ENCODE results near the gene METTL4.
"Not testable (repeated sequence)": the region's sequence is repeated elsewhere in the genome, so short reads cannot be mapped to it uniquely, and the experiment has no call there.

METTL4 gene

GRCh38 chr18:2540575-2540974, 30.7 kb downstream of the METTL4 start:
- H3K4me3 ChIP-seq (ENCODE audit: low read length), result no peak overlapping the region
- no peak for TF ChIP-seq ZNF274 (IDR thresholded peaks at IDR 0.05; ENCODE audit: low read depth, low read length)

DNA sequence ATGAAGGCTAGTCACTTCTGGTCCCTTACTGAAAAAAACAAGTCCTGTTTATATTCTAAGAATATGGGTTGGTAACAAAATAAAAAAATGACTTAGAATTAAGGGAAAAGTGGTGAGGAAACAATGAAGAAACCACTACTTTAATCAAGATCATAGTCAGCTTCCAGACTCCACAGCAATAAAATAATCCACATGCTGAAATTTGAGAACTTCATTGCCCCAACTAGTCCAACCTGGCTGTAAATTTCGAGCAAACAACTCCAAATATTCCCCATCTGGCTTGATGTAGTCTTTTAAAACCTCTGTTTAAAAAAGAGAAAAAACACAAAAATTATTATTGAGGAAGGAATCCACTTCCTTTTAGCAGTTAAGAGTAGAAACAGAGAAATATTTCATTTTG, 32.5 kb downstream of the METTL4 start:
- H3K4me3 ChIP-seq (ENCODE audit: low read length), result no peak overlapping the region
- no peak for TF ChIP-seq ZNF274 (IDR thresholded peaks at IDR 0.05; ENCODE audit: low read depth, low read length)

DNA sequence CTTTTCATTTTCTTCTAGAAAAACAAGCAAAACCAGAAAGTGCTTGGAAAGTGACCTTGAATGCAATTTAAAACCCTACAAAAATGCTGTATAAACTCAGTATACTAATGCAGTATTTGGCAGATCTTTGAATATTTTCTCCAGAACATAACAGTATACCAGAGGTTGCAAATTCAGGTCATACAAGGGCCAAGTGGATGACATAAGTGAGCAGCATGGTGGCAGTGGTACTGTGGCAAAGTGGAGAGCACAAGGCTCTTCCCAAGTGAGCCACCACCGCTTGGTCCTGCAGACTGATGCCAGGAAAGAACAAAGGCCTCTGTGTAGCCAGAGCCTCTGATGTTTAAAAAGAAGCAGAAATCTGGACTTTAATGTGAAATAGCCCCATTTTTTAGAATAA, 33.1 kb downstream of the METTL4 start:
- no peak for TF ChIP-seq ZNF274 (IDR thresholded peaks at IDR 0.05; ENCODE audit: low read depth, low read length)

GRCh38 chr18:2537296-2537695, 34.0 kb downstream of the METTL4 start:
- no peak overlapping the region for H3K4me3 ChIP-seq (ENCODE audit: low read length)
- TF ChIP-seq ZNF274 (IDR thresholded peaks at IDR 0.05; ENCODE audit: low read depth, low read length), result no peak

More for the DNA sequence above, 33.1 kb downstream of the METTL4 start:
- H3K4me3 ChIP-seq (ENCODE audit: low read length), result no peak overlapping the region

DNA sequence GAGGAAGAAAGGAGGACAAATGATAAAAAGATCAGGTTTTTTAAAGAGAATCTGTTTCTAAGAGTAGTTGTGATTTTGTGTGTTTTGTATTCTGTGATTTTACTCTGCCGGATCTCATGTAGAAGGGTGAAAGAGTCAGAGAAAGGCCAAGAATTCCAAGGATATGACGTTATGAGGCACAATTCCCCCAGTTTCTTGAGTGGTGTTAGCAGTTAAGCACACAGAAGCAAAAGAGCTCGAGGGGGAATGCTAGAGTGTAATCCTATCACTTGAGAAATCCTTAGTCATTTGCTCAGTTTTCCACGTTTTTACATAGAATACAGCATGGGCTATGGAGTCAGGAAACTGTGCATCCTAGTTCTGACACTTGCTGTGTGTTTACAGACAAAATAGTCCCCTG, 34.8 kb downstream of the METTL4 start:
- no peak for TF ChIP-seq ZNF274 (IDR thresholded peaks at IDR 0.05; ENCODE audit: low read depth, low read length)
- H3K4me3 ChIP-seq (ENCODE audit: low read length), result no peak overlapping the region

GRCh38 chr18:2536063-2536462, 35.2 kb downstream of the METTL4 start:
- no peak overlapping the region for H3K4me3 ChIP-seq (ENCODE audit: low read length)
- TF ChIP-seq ZNF274 (IDR thresholded peaks at IDR 0.05; ENCODE audit: low read depth, low read length), result no peak

DNA sequence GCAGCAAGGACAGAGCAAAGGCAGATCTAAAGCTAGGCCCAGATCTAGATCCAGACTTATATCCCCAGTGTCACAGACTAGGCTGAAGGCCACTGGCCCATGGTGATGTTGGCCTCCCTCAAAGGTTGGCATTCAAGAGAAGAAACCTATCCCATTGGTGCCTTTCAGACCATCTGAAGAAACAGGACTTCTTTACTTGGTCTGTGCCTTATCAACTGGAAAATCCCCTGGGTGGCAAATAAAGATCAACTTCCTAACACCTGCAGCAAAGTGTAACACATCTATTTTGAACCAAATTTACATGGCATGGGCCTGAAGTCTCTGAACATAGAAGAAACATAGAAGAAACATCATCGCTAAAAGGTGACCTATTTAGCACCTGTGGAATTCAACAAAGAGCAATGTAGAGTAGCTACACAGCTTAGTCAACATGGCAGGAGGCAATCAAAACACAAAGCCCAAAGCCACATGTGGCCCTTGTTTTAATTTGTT, 35.8 kb downstream of the METTL4 start:
- TF ChIP-seq ZNF274 (IDR thresholded peaks at IDR 0.05; ENCODE audit: low read depth, low read length), result no peak
- no peak overlapping the region for H3K4me3 ChIP-seq (ENCODE audit: low read length)

DNA sequence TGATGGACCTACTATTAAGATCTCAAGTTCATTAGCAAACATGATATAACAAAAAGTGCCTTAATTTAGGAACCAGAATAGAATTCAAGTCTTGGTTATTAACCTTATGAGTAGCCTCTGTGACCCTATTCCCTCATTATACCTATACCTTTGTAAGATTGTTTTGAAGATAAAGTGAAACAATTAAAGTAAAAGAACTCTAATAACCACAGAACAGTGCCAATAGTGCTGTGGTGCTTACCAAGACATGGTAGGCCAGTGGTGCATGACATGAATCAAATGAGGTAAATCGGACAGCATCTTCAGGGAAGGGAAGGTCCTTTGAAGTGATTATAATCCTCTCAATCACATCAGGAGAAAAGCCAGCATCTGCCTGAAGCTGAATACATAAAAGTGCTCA, 36.4 kb downstream of the METTL4 start:
- no peak overlapping the region for H3K4me3 ChIP-seq (ENCODE audit: low read length)
- no peak for TF ChIP-seq ZNF274 (IDR thresholded peaks at IDR 0.05; ENCODE audit: low read depth, low read length)

DNA sequence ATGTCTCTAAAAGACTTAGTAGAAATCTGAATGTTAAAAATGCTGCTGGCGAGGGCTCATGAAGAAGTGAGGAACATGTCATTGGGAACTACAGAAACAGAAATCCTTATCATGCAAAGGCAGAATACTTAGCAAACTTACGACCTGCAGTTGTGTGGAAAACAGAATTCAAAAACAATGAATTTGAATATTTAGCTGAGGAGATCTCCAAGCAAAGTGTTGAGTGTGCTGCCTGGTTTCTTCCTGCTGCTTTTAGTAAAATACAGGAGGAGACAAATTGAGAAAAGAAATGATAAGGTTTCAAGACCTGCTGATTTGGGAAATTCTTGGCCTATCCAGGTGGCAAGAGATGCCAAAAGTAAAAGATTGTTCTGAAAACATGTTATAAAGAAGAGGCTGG, 38.5 kb downstream of the METTL4 start:
- TF ChIP-seq ZNF274 (IDR thresholded peaks at IDR 0.05; ENCODE audit: low read depth, low read length), result no peak
- no peak overlapping the region for H3K4me3 ChIP-seq (ENCODE audit: low read length)

- no peak overlapping the region for H3K4me3 ChIP-seq (ENCODE audit: low read length)
- no peak for TF ChIP-seq ZNF274 (IDR thresholded peaks at IDR 0.05; ENCODE audit: low read depth, low read length)
These were observed 39.6 kb downstream of the METTL4 start for GRCh38 chr18:2531751-2532150.

DNA sequence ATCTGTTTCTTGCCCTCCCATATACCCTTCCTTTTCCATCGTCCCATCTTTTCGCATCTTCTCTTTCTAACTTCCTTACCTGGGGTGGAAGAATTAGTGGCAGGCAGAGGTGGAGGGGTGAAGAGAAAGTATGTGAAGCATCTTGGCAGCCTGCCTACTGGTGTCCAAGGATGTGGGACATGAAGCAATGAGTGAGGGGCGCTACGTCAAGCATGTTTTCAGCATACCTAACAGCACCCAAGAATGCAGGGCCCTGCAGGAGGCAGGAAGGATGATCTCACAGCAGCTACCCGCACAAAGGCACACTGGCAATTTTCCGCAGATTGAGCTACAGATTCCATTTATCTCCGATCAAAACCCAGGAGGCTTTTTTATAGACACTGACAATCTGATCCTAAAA, 42.2 kb downstream of the METTL4 start:
- no peak overlapping the region for H3K4me3 ChIP-seq (ENCODE audit: low read length)
- no peak for TF ChIP-seq ZNF274 (IDR thresholded peaks at IDR 0.05; ENCODE audit: low read depth, low read length)

DNA sequence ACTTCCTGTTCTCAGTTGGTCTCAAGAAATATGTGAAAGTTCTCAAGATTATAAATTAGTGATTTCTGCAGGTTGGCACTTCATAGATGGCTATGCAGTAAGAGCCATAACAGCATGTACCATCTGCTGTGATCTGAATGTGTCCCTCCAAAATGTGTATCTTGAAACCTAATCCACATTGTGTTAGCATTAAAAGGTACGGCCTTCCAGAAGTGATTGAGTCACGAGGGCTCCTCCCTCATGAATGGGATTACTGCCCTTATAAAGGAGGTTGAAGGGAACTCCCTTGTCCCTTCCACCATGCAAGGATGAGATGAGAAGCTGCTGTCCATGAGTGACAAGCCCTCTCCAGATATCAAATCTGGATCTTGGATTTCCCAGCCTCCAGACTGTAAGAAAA, 45.0 kb downstream of the METTL4 start:
- H3K4me3 ChIP-seq (ENCODE audit: low read length), result no peak overlapping the region
- TF ChIP-seq ZNF274 (IDR thresholded peaks at IDR 0.05; ENCODE audit: low read depth, low read length), result no peak

GRCh38 chr18:2524794-2525198, 46.5 kb downstream of the METTL4 start:
- H3K4me3 ChIP-seq (ENCODE audit: low read length), result not testable (repeated sequence)

DNA sequence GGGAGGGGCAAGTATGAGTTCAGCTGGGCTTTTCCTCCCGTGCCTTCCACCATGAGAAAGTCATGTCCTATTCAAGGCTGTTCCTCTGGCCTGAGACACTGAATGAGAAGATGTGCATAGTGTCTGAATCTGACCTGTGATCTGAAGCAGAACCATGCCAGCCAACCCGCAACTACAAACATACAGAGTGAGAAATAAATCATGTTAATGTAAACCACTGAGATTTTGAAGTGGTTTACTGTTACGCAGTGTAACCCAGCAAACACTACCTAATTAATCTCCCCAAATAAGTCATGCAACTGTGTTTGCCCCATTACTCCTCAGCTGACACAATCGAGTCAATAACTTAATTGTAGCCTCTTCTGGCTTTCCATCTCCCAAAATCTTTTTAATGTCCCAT, 49.2 kb downstream of the METTL4 start:
- H3K4me3 ChIP-seq (ENCODE audit: low read length), result no peak overlapping the region
- no peak for TF ChIP-seq ZNF274 (IDR thresholded peaks at IDR 0.05; ENCODE audit: low read depth, low read length)

DNA sequence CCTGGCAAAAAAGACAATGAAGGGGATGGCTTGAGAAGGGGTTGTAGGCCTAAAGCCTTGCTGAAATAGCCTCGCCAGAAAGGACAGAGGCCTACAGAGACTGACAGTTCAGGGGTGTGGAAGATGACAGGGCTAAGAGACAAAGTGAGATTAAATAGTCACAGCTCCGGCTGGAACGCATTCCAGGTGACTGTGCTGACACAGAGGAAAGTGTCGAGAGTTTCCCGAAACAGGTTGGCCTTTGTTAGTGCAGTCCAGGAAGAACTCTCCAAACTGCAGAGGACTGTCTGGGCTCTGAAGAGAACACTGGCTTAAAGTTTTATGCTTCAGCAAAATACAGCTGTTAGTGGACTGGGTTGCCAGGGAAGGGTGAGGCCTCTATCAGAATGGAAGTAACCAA, 52.8 kb downstream of the METTL4 start:
- no peak overlapping the region for H3K4me3 ChIP-seq (ENCODE audit: low read length)
- TF ChIP-seq ZNF274 (IDR thresholded peaks at IDR 0.05; ENCODE audit: low read depth, low read length), result no peak

DNA sequence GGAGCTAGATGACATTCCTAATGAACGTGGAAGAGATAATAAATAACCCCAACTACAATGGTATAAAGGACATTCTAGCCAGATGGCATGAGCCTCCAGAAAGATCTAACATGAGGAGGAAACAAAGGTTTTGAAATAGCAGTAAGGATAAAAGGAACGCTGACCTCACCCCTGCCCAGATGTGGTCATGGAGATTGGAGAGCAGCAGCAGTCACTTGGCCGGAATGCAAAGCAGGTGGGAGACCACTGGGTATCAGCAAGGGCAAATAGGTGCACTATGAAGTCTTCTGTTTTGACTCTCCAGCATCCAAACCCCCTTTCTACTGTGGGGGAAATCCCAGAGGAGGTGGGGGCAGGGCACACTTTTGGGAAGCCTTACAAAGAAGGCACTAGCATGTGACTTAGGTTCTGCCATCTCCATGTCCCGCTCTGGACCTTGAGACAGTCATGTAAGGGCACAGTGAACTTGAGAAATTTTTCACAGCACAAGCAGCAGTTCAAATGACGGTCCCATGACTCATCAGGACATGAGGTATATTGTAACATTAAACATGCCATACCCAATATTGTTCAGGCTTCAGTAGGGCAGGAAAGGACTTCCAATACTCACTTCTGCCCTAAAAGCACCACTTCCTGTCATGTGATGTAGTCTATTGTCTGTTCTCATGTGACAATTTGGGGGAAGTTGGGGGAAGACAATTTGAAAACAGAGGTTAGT, 55.2 kb downstream of the METTL4 start:
- no peak for TF ChIP-seq ZNF274 (IDR thresholded peaks at IDR 0.05; ENCODE audit: low read depth, low read length)
- no peak overlapping the region for H3K4me3 ChIP-seq (ENCODE audit: low read length)
